GM12878 (cell line): ENCODE measurements around the gene NFATC3. TPM values are rescaled to one million over a fixed set of nuclear protein-coding genes. Genes with fewer than 3 reads are reported as not detected.
"Not testable (repeated sequence)": the region's sequence is repeated elsewhere in the genome, so short reads cannot be mapped to it uniquely, and the experiment has no call there.

ENCODE experiments used
- ATAC-seq: fragments of 200-7000 bp; cut with Tn5 transposase; 3 replicates; pipeline ENCODE4 v1.9.1; 2020; ENCODE audit warnings: mild to moderate bottlenecking, moderate library complexity
- BruUV-seq: library from RNA; stranded (reverse); fragments of 400-500 nt; replicated peaks from 2 replicates; lab custom pipeline; 2021; lab: Mats Ljungman, UMichigan
- CTCF ChIA-PET: fragments of 300-600 bp; sonication (Branson Sonifier 250); formaldehyde crosslinking; extraction: SDS; loops from one replicate; lab custom pipeline; 2021; ENCODE audit warnings: inconsistent platforms; lab: Yijun Ruan, JAX
- POLR2A ChIA-PET: fragments of 350-600 bp; formaldehyde crosslinking; extraction: SDS; loops from one replicate; lab custom pipeline; 2021; ENCODE audit warnings: inconsistent platforms; lab: Charles Lee
- RAD21 ChIA-PET: fragments of 300-600 bp; sonication (Branson Sonifier 250); formaldehyde crosslinking; loops from one replicate; lab custom pipeline; 2023; ENCODE audit warnings: antibody characterized with exemption; ENCODE audit not compliant: unreplicated experiment; lab: Charles Lee
- SMC1A ChIA-PET: fragments of 300-600 bp; sonication (Branson Sonifier 250); formaldehyde crosslinking; loops from one replicate; lab custom pipeline; 2023; ENCODE audit not compliant: unreplicated experiment, uncharacterized antibody; lab: Charles Lee
- DNase-seq: peaks from one replicate; pipeline ENCODE4 v3.0.0-alpha.2; 2011; ENCODE audit warnings: low read depth, low spot score
- FAIRE-seq: peaks from 3 replicates; lab custom pipeline; 2011; peaks lifted over from hg19 to GRCh38; lab: Jason Lieb, UNC
- H2AFZ ChIP-seq: 2 replicates; pipeline ENCODE4 v1.6.0; 2011; ENCODE audit warnings: low read depth, low read length, control low read depth; ENCODE audit not compliant: control insufficient read depth
- H3K27ac ChIP-seq: 2 replicates; pipeline ENCODE4 v1.5.1; 2011; ENCODE audit warnings: control low read depth; ENCODE audit not compliant: control insufficient read depth, insufficient read depth
- H3K27me3 ChIP-seq, 2 experiments: replicated peaks in 1 of 2; 2 replicates each; pipeline versions ENCODE4 v1.6.0 to v1.6.1; 2011; ENCODE audit warnings: low read length in 1 of 2; ENCODE audit not compliant: control insufficient read depth in 2 of 2, insufficient read depth in 2 of 2
- H3K36me3 ChIP-seq, 2 experiments: 2 replicates each; pipeline ENCODE4 v1.5.1; 2011; ENCODE audit warnings: low read length in 1 of 2; ENCODE audit not compliant: control insufficient read depth in 2 of 2, insufficient read depth in 2 of 2
- H3K4me1 ChIP-seq: 2 replicates; pipeline ENCODE4 v1.6.1; 2011; ENCODE audit warnings: mild to moderate bottlenecking, low read length, moderate library complexity, mixed read lengths; ENCODE audit not compliant: control insufficient read depth, insufficient read depth
- H3K4me2 ChIP-seq: 2 replicates; pipeline ENCODE4 v1.6.0; 2011; ENCODE audit warnings: control low read depth; ENCODE audit not compliant: control insufficient read depth, insufficient read depth
- H3K4me3 ChIP-seq: fragments of 200-600 bp; sonication (generic); 2 replicates; pipeline ENCODE4 v1.5.1; 2016
- H3K79me2 ChIP-seq: 2 replicates; pipeline ENCODE4 v1.6.0; 2011; ENCODE audit warnings: low read length; ENCODE audit not compliant: control insufficient read depth, insufficient read depth
- H3K9ac ChIP-seq: 2 replicates; pipeline ENCODE4 v1.8.0; 2011; ENCODE audit warnings: low read length, control low read depth, mixed read lengths; ENCODE audit not compliant: control insufficient read depth, insufficient read depth
- H3K9me3 ChIP-seq: replicated peaks from 3 replicates; pipeline ENCODE4 v1.5.1; 2011; ENCODE audit warnings: mild to moderate bottlenecking, low read length; ENCODE audit not compliant: control insufficient read depth, insufficient read depth
- H4K20me1 ChIP-seq: 2 replicates; pipeline ENCODE4 v1.6.0; 2011; ENCODE audit not compliant: control insufficient read depth, insufficient read depth
- IKZF2 ChIP-seq, 2 experiments: fragments of 450-650 bp; IDR thresholded peaks; 2 replicates each; pipeline ENCODE4 v1.6.1; 2017; ENCODE audit warnings: mild to moderate bottlenecking in 2 of 2, moderate library complexity in 2 of 2
- NBN ChIP-seq: fragments of 450-650 bp; IDR thresholded peaks from 2 replicates; pipeline ENCODE4 v1.6.1; 2016
- RELB ChIP-seq: fragments of 450-650 bp; IDR thresholded peaks from 2 replicates; pipeline ENCODE4 v1.6.1; 2017; ENCODE audit warnings: low read depth, mild to moderate bottlenecking, moderate library complexity
- WGBS: methylation state at CpG from one replicate; pipeline ENCODE4 v1.1.6; 2016; ENCODE audit warnings: low lambda C conversion rate; ENCODE audit not compliant: insufficient replicate concordance, insufficient coverage; ENCODE audit errors: missing lambda C conversion rate; 5-methylcytosine and 5-hydroxymethylcytosine counted together
- in situ Hi-C: fragments of 300-500 bp; cut with MboI; formaldehyde crosslinking; loops from 9 replicates; pipeline ENCODE4 v1.14.3; 2018; ENCODE audit warnings: mixed read lengths
- intact Hi-C: fragments of 100-400 bp; cut with micrococcal nuclease; formaldehyde crosslinking; loops from one replicate; pipeline ENCODE4 v1.14.2; 2022; ENCODE audit not compliant: unreplicated experiment
- polyA plus RNA-seq, 11 experiments: library from polyadenylated mRNA; depleted of rRNA in 4 of 11; unstranded in 6 of 11; stranded (reverse) in 5 of 11; fragments of >200 nt; fragmentation: Nextera tagmentation in 4 of 11; fragmentation: Illumina TruSeq in 1 of 11; extraction: Ambion mirVana in 4 of 11; extraction: Trizol in 1 of 11; gene quantifications; 1 replicate in 1 of 11; 2 replicates in 10 of 11; pipeline versions ENCODE4 v1.2.1 to v1.2.3, GENCODE V29; 2011 to 2016; ENCODE audit warnings: inconsistent platforms in 2 of 11, missing spikeins in 2 of 11, low read depth in 1 of 11
- total RNA-seq, 4 experiments: library from RNA; depleted of rRNA in 3 of 4; stranded (reverse); fragments of >200 nt in 3 of 4; fragmentation: Illumina TruSeq in 1 of 4; extraction: Trizol in 1 of 4; gene quantifications; 2 replicates each; pipeline versions ENCODE4 v1.2.1 to v1.2.3, GENCODE V29; 2013 to 2021

Gene NFATC3
- total and polyA plus RNA-seq, 10 of the 15 experiments (the other 5 are each of a cell fraction or from before 2014, with no cell fraction given): 4.2 to 37.6 (median 24.9) TPM

GRCh38 chr16:68118954-68119353 lies 33.8 kb downstream of the NFATC3 start (continued):
- TF ChIP-seq RELB (peak; percentile 46; the same call in 1 of the 2 replicates), NBN (peak; percentile 43; the same call in 1 of the 2 replicates), IKZF2 (IDR thresholded peaks at IDR 0.05) (peak; percentile 35 to 37; a peak in 1 of 4 replicates)

DNA sequence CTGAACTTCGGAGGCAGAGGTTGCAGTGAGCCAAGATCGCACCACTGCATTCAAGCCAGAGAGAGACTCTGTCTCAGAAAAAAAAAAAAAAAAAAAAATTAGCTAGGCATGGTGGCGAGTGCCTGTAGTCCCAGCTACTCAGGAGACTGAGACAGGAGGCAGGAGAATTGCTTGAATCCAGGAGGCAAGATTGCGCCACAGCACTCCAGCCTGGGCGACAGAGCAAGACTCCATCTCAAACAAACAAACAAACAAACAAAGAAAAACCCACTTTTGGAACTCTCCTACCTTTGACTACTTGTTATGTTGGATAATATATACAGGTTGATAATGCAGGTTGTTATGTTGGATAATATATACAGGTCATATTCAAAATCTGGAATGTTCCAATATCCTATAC lies 35.3 kb downstream of the NFATC3 start:
- ChIA-PET RAD21 (interaction anchor here (1.1 to 3.5 kb wide), 4 partner anchors 9 to 59 kb away, joined by 3 to 24 read pairs (median 6); no protein-coding TSS in a partner anchor), SMC1A (interaction anchor here (0.6 to 6.2 kb wide), 13 partner anchors 11 to 314 kb away, joined by 3 to 45 read pairs (median 4); partner anchors contain the start of genes NFATC3, RANBP10 and TSNAXIP1), POLR2A (interaction anchor here (0.5 to 4.1 kb wide), 4 partner anchors 27 to 420 kb away, joined by 4 to 28 read pairs (median 5); partner anchors contain the start of gene NFATC3), CTCF (interaction anchor here (0.7 to 5.4 kb wide), 7 partner anchors 8 to 107 kb away, joined by 3 to 58 read pairs (median 6); partner anchors contain the start of gene NFATC3)
- DNase-seq, ATAC-seq, H3K4me3 ChIP-seq, H3K27ac ChIP-seq, H3K9ac ChIP-seq, H3K27me3 ChIP-seq, H4K20me1 ChIP-seq, in situ Hi-C loops, H2AFZ ChIP-seq, H3K36me3 ChIP-seq, BruUV-seq, H3K9me3 ChIP-seq, FAIRE-seq, intact Hi-C loops: not testable (repeated sequence)
- Histone ChIP-seq H3K4me1 (peaks cover 22% of the 10 kb centered on the region), H3K4me2 (peak overlapping the region; percentile 17; the same call in 1 of the 2 replicates), H3K79me2 (peaks cover 53% of the 10 kb centered on the region)
- 100% methylated on average over 5 of the region's 5 CpGs for WGBS
